ENCODE measurements around the gene PCNP. TPM values are rescaled to one million over a fixed set of nuclear protein-coding genes. Genes with fewer than 3 reads are reported as not detected.
A peak's percentile ranks its signal among the peaks of the same experiment; 100 is the strongest.

The PCNP gene
- total and polyA plus RNA-seq, 2 experiments from 2014 or later: 134 to 185 TPM

GRCh38 chr3:101624857-101625256 lies 50.9 kb downstream of the PCNP start:
- Histone ChIP-seq H3K4me3 (no peak overlapping the region), H3K79me2 (replicated peaks; ENCODE audit: insufficient read depth) (no peaks in the 10 kb centered on the region), H3K36me3 (ENCODE audit: insufficient read depth) (no peaks in the 10 kb centered on the region; the same call in 1 of the 2 replicates), H3F3A (replicated peaks; ENCODE audit: low read depth) (no peaks in the 10 kb centered on the region), H3K9me2 (ENCODE audit: insufficient read depth) (peaks cover 3% of the 10 kb centered on the region; the same call in 1 of the 2 replicates), H3K27ac (ENCODE audit: low read depth) (no peak overlapping the region), H3K4me2 (no peak overlapping the region), H3K27me3 (ENCODE audit: insufficient read depth) (no peaks in the 10 kb centered on the region), H2AFZ (no peak overlapping the region), H3K4me1 (ENCODE audit: insufficient read depth) (no peaks in the 10 kb centered on the region), H4K20me1 (replicated peaks; ENCODE audit: insufficient read depth) (no peaks in the 10 kb centered on the region)
- ATAC-seq (no peak), DNase-seq (ENCODE audit: low spot score) (no peak)
- no peak overlapping the region for H3K4me3 Mint-ChIP-seq
- H3K4me1 Mint-ChIP-seq: no peaks in the 10 kb centered on the region
- peaks cover 3% of the 10 kb centered on the region for H3K27me3 Mint-ChIP-seq (ENCODE audit: insufficient read depth, low read depth, poor library complexity)
- peaks cover 21% of the 10 kb centered on the region for H3K36me3 Mint-ChIP-seq (ENCODE audit: low read depth)
- H3K9me3 Mint-ChIP-seq: peaks cover 33% of the 10 kb centered on the region
- TF ChIP-seq POLR2AphosphoS5 (IDR thresholded peaks at IDR 0.05; ENCODE audit: low read depth): no peak
- no peak for TF ChIP-seq EZH2phosphoT487 (IDR thresholded peaks at IDR 0.05; ENCODE audit: unreplicated experiment)
- no peak for TF ChIP-seq JUNB (IDR thresholded peaks at IDR 0.05; ENCODE audit: unreplicated experiment)
- no peak overlapping the region for H3K27ac Mint-ChIP-seq

- Mint-ChIP-seq H3K4me1 (no peaks in the 10 kb centered on the region), H3K4me3 (no peak overlapping the region), H3K36me3 (ENCODE audit: low read depth) (peaks cover 21% of the 10 kb centered on the region), H3K27me3 (ENCODE audit: insufficient read depth, low read depth, poor library complexity) (peaks cover 3% of the 10 kb centered on the region), H3K9me3 (peaks cover 33% of the 10 kb centered on the region), H3K27ac (no peak overlapping the region)
- ATAC-seq (no peak), DNase-seq (ENCODE audit: low spot score) (peak; percentile 18)
- no peaks in the 10 kb centered on the region for H4K20me1 ChIP-seq (replicated peaks; ENCODE audit: insufficient read depth)
- H3K4me1 ChIP-seq (ENCODE audit: insufficient read depth): no peaks in the 10 kb centered on the region
- no peaks in the 10 kb centered on the region for H3K27me3 ChIP-seq (ENCODE audit: insufficient read depth)
- H3K27ac ChIP-seq (ENCODE audit: low read depth): no peak overlapping the region
- no peak overlapping the region for H3K4me3 ChIP-seq
- H2AFZ ChIP-seq: no peak overlapping the region
- no peaks in the 10 kb centered on the region for H3F3A ChIP-seq (replicated peaks; ENCODE audit: low read depth)
- no peaks in the 10 kb centered on the region for H3K79me2 ChIP-seq (replicated peaks; ENCODE audit: insufficient read depth)
- peaks cover 3% of the 10 kb centered on the region; the same call in 1 of the 2 replicates for H3K9me2 ChIP-seq (ENCODE audit: insufficient read depth)
- H3K4me2 ChIP-seq: no peak overlapping the region
- H3K36me3 ChIP-seq (ENCODE audit: insufficient read depth): no peaks in the 10 kb centered on the region; the same call in 1 of the 2 replicates
- TF ChIP-seq NANOG (IDR thresholded peaks at IDR 0.05; ENCODE audit: borderline replicate concordance) (no peak), ZNF331 (CRISPR knock-in tag; IDR thresholded peaks at IDR 0.05; ENCODE audit: low read depth) (no peak), EZH2phosphoT487 (IDR thresholded peaks at IDR 0.05; ENCODE audit: unreplicated experiment) (no peak), EZH2 (IDR thresholded peaks at IDR 0.05; ENCODE audit: low read depth, unreplicated experiment) (no peak), ETS1 (IDR thresholded peaks at IDR 0.05) (no peak), ZNF114 (CRISPR knock-in tag; IDR thresholded peaks at IDR 0.05) (no peak), CREB1 (CRISPR knock-in tag; IDR thresholded peaks at IDR 0.05; ENCODE audit: low read depth) (no peak), POLR2AphosphoS5 (IDR thresholded peaks at IDR 0.05; ENCODE audit: low read depth) (no peak), STAT1 (IDR thresholded peaks at IDR 0.05; ENCODE audit: unreplicated experiment) (no peak), JUNB (IDR thresholded peaks at IDR 0.05; ENCODE audit: unreplicated experiment) (no peak), CTCF (conservative IDR thresholded peaks at IDR 0.05; ENCODE audit: low read depth in 2 of 2) (no peak), REST (IDR thresholded peaks at IDR 0.05; ENCODE audit: unreplicated experiment) (no peak)
Observed at GRCh38 chr3:101625879-101626278, 51.9 kb downstream of the PCNP start.
